K562 (cell line): ENCODE measurements around the gene DNAH3. TPM values are rescaled to one million over a fixed set of nuclear protein-coding genes. Genes with fewer than 3 reads are reported as not detected.

Experiments used
- ATAC-seq: fragments of 200-7000 bp; cut with Tn5 transposase; 3 replicates; pipeline ENCODE4 v1.9.1; 2020; ENCODE audit warnings: moderate library complexity
- BruUV-seq: library from RNA; stranded (reverse); fragments of 400-500 nt; replicated peaks from 2 replicates; lab custom pipeline; 2021; lab: Mats Ljungman, UMichigan
- CTCF ChIA-PET: fragments of 300-600 bp; formaldehyde crosslinking; extraction: SDS; loops from one replicate; lab custom pipeline; 2021; ENCODE audit warnings: low intra/inter-chr PET ratio; lab: Yijun Ruan, JAX
- POLR2A ChIA-PET: fragments of 300-600, 350-650 bp; sonication (Branson Sonifier 250); formaldehyde crosslinking; extraction: SDS; loops from one replicate; lab custom pipeline; 2021; ENCODE audit warnings: antibody characterized with exemption, inconsistent platforms; lab: Yijun Ruan, JAX
- DNase-seq, 4 experiments: peaks; one replicate each; pipeline versions ENCODE4 v3.0.0 to v3.0.0-alpha.2; 2011 to 2018; ENCODE audit warnings: low spot score in 3 of 4, mixed read lengths in 3 of 4; ENCODE audit errors: extremely low read depth in 1 of 4
- FAIRE-seq: peaks from 2 replicates; lab custom pipeline; 2011; peaks lifted over from hg19 to GRCh38; lab: Jason Lieb, UNC
- H2AFZ ChIP-seq: 2 replicates; pipeline ENCODE4 v1.6.0; 2011; ENCODE audit warnings: low read depth, low read length, control low read depth, inconsistent platforms
- H3K27ac ChIP-seq: fragments of 200-600 bp; 3 replicates; pipeline ENCODE4 v1.8.0; 2011; ENCODE audit warnings: low read depth, mild to moderate bottlenecking, control low read depth, inconsistent platforms, low read length, moderate library complexity, mixed read lengths; ENCODE audit errors: extremely low read depth
- H3K27me3 ChIP-seq, 2 experiments: fragments of 300-600 bp in 1 of 2; 2 replicates in 1 of 2; 3 replicates in 1 of 2; pipeline versions ENCODE4 v1.6.0 to v1.8.0; 2011; ENCODE audit warnings: inconsistent platforms in 2 of 2, low read length in 2 of 2, mild to moderate bottlenecking in 1 of 2, mixed read lengths in 1 of 2, moderate library complexity in 1 of 2; ENCODE audit not compliant: control insufficient read depth in 2 of 2, insufficient read depth in 2 of 2
- H3K36me3 ChIP-seq: fragments of 300-600 bp; 3 replicates; pipeline ENCODE4 v1.8.0; 2011; ENCODE audit warnings: mild to moderate bottlenecking, low read length, inconsistent platforms; ENCODE audit not compliant: control insufficient read depth, insufficient read depth
- H3K4me1 ChIP-seq, 2 experiments: fragments of 200-600 bp in 1 of 2; replicated peaks in 1 of 2; 2 replicates in 1 of 2; 3 replicates in 1 of 2; pipeline versions ENCODE4 v1.5.1 to v1.8.0; 2011; ENCODE audit warnings: inconsistent platforms in 2 of 2, low read length in 2 of 2, mild to moderate bottlenecking in 1 of 2, mixed read lengths in 1 of 2, moderate library complexity in 1 of 2; ENCODE audit not compliant: control insufficient read depth in 2 of 2, insufficient read depth in 2 of 2
- H3K4me2 ChIP-seq: 2 replicates; pipeline ENCODE4 v1.6.1; 2011; ENCODE audit warnings: low read length, control low read depth, inconsistent platforms, mixed read lengths; ENCODE audit not compliant: insufficient read depth
- H3K4me3 ChIP-seq: fragments of 200-600 bp; sonication (generic), shearing (Covaris generic); 2 replicates; pipeline ENCODE4 v1.5.1; 2016; ENCODE audit warnings: control low read depth, inconsistent platforms
- H3K79me2 ChIP-seq: fragments of 200-600 bp; 3 replicates; pipeline ENCODE4 v1.8.0; 2011; ENCODE audit warnings: low read length, inconsistent platforms; ENCODE audit not compliant: control insufficient read depth, insufficient read depth
- H3K9ac ChIP-seq, 2 experiments: 2 replicates each; pipeline versions ENCODE4 v1.6.0 to v1.6.1; 2011; ENCODE audit warnings: low read depth in 2 of 2, low read length in 2 of 2, control low read depth in 1 of 2, inconsistent platforms in 1 of 2, mild to moderate bottlenecking in 1 of 2, mixed read lengths in 1 of 2; ENCODE audit not compliant: insufficient read depth in 1 of 2
- H3K9me1 ChIP-seq: one replicate; pipeline ENCODE4 v1.6.0; 2011; ENCODE audit warnings: inconsistent platforms, mild to moderate bottlenecking, low read length, moderate library complexity; ENCODE audit not compliant: control insufficient read depth, insufficient read depth
- H3K9me3 ChIP-seq: replicated peaks from 2 replicates; pipeline ENCODE4 v1.5.1; 2011; ENCODE audit warnings: low read depth, low read length, inconsistent platforms; ENCODE audit not compliant: control insufficient read depth, insufficient read depth
- H4K20me1 ChIP-seq: replicated peaks from 2 replicates; pipeline ENCODE4 v1.6.1; 2011; ENCODE audit warnings: low read length, inconsistent platforms, mixed read lengths; ENCODE audit not compliant: control insufficient read depth, insufficient read depth
- ARHGAP35 ChIP-seq: fragments of 450-650 bp; IDR thresholded peaks from 2 replicates; pipeline ENCODE4 v1.6.1; 2018; ENCODE audit not compliant: partially characterized antibody
- CCAR2 ChIP-seq: fragments of 200-400 bp; formaldehyde crosslinking; IDR thresholded peaks from 2 replicates; pipeline ENCODE4 v1.6.1; 2017; ENCODE audit warnings: mild to moderate bottlenecking, low read depth, low read length
- E2F8 ChIP-seq: fragments of 450-650 bp; IDR thresholded peaks from 2 replicates; pipeline ENCODE4 v1.7.1; 2018; ENCODE audit warnings: mild to moderate bottlenecking, low read depth; ENCODE audit not compliant: partially characterized antibody
- NFE2L1 ChIP-seq: fragments of 450-650 bp; IDR thresholded peaks from 2 replicates; pipeline ENCODE4 v1.6.1; 2016; ENCODE audit warnings: missing genetic modification characterization, low read depth, mild to moderate bottlenecking, missing compliant biosample characterization, moderate library complexity, borderline replicate concordance
- PTRF ChIP-seq: fragments of 450-650 bp; IDR thresholded peaks from 2 replicates; pipeline ENCODE4 v1.6.1; 2016; ENCODE audit warnings: mild to moderate bottlenecking, missing genetic modification characterization, missing compliant biosample characterization
- RBM14 ChIP-seq: fragments of 200-400 bp; formaldehyde crosslinking; IDR thresholded peaks from 2 replicates; pipeline ENCODE4 v1.6.1; 2018; ENCODE audit warnings: low read depth, mild to moderate bottlenecking, low read length, moderate library complexity, borderline replicate concordance; ENCODE audit not compliant: insufficient read depth
- RBM17 ChIP-seq: fragments of 200-400 bp; formaldehyde crosslinking; IDR thresholded peaks from 2 replicates; pipeline ENCODE4 v1.6.1; 2017; ENCODE audit warnings: low read depth, mild to moderate bottlenecking, low read length, borderline replicate concordance
- SRSF7 ChIP-seq: fragments of 200-400 bp; formaldehyde crosslinking; optimal IDR thresholded peaks from 2 replicates; pipeline ENCODE3; 2017; ENCODE audit warnings: mild to moderate bottlenecking, low read depth, low read length
- ZFPM2 ChIP-seq: fragments of 250-450 bp; sonication (Bioruptor Pico); IDR thresholded peaks from 2 replicates; pipeline ENCODE4 v1.5.1; 2022; ENCODE audit warnings: mild to moderate bottlenecking
- ZNF277 ChIP-seq: fragments of 250-450 bp; sonication (Bioruptor Pico); IDR thresholded peaks from 2 replicates; pipeline ENCODE4 v1.8.0; 2022; ENCODE audit warnings: inconsistent platforms, mild to moderate bottlenecking, moderate library complexity, borderline replicate concordance
- ZNF347 ChIP-seq: fragments of 450-650 bp; formaldehyde crosslinking; IDR thresholded peaks from 2 replicates; pipeline ENCODE4 v1.4.0; 2020; ENCODE audit warnings: low read depth, mild to moderate bottlenecking, moderate library complexity
- ZNF696 ChIP-seq: fragments of 250-450 bp; sonication (Bioruptor Pico); conservative IDR thresholded peaks from 2 replicates; pipeline ENCODE4 v1.4.0; 2020; ENCODE audit warnings: mild to moderate bottlenecking, moderate library complexity
- WGBS: fragments of 100-300 bp; shearing (Covaris generic); methylation state at CpG from one replicate; pipeline ENCODE4 v1.1.6; 2016; ENCODE audit warnings: low coverage, mixed read lengths; ENCODE audit not compliant: insufficient coverage; ENCODE audit errors: missing lambda C conversion rate; 5-methylcytosine and 5-hydroxymethylcytosine counted together
- in situ Hi-C: fragments of 300-500 bp; cut with MboI; formaldehyde crosslinking; loops from 4 replicates; pipeline ENCODE4 v1.15.0; 2018; ENCODE audit warnings: inconsistent platforms, mixed read lengths
- intact Hi-C: fragments of 100-400 bp; cut with micrococcal nuclease; formaldehyde crosslinking; loops from 2 replicates; pipeline ENCODE4 v1.14.2; 2022
- polyA plus RNA-seq, 8 experiments: library from polyadenylated mRNA; depleted of rRNA in 4 of 8; stranded (reverse) in 5 of 8; unstranded in 3 of 8; fragments of >200 nt; fragmentation: Nextera tagmentation in 2 of 8; fragmentation: Illumina TruSeq in 1 of 8; extraction: Ambion mirVana in 2 of 8; extraction: Trizol in 1 of 8; gene quantifications; 2 replicates each; pipeline versions ENCODE4 v1.2.1 to v1.2.3, GENCODE V29; 2011 to 2014; ENCODE audit warnings: inconsistent platforms in 1 of 8, missing spikeins in 1 of 8
- total RNA-seq, 7 experiments: library from RNA; depleted of rRNA in 6 of 7; stranded (reverse); fragments of >200 nt in 6 of 7; fragmentation: Illumina TruSeq in 2 of 7; extraction: Trizol in 2 of 7; gene quantifications; 2 replicates each; pipeline versions ENCODE4 v1.2.1 to v1.2.3, GENCODE V29; 2011 to 2021; ENCODE audit warnings: low replicate concordance in 1 of 7
- TF ChIP-seq, protein P1 (sequence below): fragments of 250-450 bp; sonication (Bioruptor Pico); IDR thresholded peaks from 2 replicates; pipeline ENCODE4 v1.5.0; 2021; ENCODE audit warnings: mild to moderate bottlenecking, moderate library complexity
- TF ChIP-seq, protein P2 (sequence below): fragments of 450-650 bp; IDR thresholded peaks from 2 replicates; pipeline ENCODE4 v1.6.1; 2016; ENCODE audit warnings: antibody characterized with exemption

DNAH3 gene
- total and polyA plus RNA-seq, 9 of the 15 experiments (the other 6 are each of a cell fraction or from before 2014, with no cell fraction given): 0.32 to 0.84 (median 0.44) TPM

DNA sequence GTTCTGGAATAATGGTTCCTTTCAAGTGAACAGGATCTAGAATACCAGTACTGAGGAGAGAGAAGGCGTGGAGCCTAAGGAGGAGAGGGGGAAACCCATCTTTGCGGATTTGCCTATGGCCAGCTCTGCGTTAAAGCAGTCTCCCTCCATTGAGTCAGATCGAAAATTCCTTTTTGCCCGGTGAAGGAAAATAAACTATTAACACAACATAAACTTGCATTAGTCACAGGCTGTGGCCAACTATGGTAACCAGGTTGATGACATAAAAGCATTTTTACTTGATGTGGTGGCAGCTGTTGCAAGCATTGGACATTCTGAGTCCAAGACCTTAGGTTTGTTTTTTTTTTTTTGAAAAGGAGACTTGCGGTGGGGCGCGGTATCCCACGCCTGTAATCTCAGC is 16.7 kb upstream of the DNAH3 start:
- Histone ChIP-seq H3K9me1 (peaks cover 3% of the 10 kb centered on the region), H3K36me3 (peaks cover 28% of the 10 kb centered on the region), H3K9me3 (no peaks in the 10 kb centered on the region), H3K27me3 (no peaks in the 10 kb centered on the region), H3K4me2 (no peak overlapping the region), H3K9ac (no peak overlapping the region), H3K4me3 (no peak overlapping the region), H3K27ac (no peak overlapping the region), H4K20me1 (no peaks in the 10 kb centered on the region), H3K4me1 (peaks cover 0 to 7% of the 10 kb centered on the region in 2 experiments; a peak in 2 of 5 replicates), H2AFZ (no peak overlapping the region), H3K79me2 (no peaks in the 10 kb centered on the region)
- BruUV-seq: no TSS peak
- intact Hi-C loops: no loop called here
- FAIRE-seq (no peak), ATAC-seq (no peak), DNase-seq (no peak)
- 92% methylated on average over 5 of the region's 9 CpGs for WGBS
- in situ Hi-C loops: no loop called here
- POLR2A ChIA-PET: no interaction called here
- CTCF ChIA-PET: no interaction called here
- TF ChIP-seq ZFPM2: no peak
- no peak for TF ChIP-seq RBM14
- TF ChIP-seq PTRF (tag): no peak
- TF ChIP-seq, protein P1, sequence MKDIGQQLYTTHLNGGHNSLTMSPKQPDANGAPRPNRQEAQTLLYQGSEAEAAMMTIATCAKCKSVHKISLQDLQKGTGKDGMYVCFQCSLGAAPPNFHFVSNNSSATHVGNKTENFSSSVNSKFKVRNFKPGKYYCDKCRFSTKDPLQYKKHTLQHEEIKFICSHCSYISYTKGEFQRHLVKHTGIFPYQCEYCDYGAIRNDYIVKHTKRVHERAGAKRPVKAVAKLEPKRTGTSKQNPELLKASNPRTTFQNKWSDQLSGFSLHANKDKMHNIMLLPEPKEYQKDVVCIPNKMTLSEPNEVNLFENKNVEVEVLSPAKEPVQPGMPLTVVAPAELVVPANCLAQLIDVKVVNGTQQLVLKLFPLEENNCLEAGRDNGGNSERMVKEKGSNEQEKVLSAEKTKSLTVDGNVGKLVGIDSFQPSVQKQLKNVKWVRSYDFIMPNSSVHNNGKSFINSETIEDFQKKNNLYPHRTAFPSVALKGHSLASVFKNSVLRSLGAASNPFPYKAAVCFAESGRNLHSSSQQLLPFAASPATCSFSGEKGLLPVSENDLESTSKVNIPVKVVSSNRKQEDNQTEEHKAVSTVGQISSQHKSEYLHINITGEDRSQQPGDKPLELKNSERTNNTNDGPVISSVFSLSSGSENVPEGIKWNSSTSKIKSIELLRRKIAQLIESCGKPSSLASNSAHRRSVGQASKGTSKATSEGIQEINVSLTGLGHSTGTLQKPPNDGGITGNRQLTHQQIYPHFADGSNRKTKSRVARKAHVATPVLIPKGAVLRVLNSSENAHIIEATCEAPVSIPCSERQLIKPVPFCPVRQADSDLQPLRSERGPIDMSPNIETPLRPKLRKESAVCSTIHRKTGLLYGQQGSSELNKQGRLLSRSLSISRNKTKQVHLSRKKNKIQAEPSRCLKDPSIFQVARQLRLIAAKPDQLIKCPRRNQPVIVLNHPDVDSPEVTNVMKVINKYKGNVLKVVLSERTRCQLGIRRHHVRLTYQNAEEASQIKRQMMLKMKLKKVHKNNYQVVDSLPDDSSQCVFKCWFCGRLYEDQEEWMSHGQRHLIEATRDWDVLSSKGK (CRISPR knock-in tag): no peak
- TF ChIP-seq RBM17: no peak
- TF ChIP-seq ZNF347 (CRISPR knock-in tag): no peak
- TF ChIP-seq ZNF696: no peak
- TF ChIP-seq E2F8: no peak
- no peak for TF ChIP-seq ARHGAP35
- TF ChIP-seq, protein P2, sequence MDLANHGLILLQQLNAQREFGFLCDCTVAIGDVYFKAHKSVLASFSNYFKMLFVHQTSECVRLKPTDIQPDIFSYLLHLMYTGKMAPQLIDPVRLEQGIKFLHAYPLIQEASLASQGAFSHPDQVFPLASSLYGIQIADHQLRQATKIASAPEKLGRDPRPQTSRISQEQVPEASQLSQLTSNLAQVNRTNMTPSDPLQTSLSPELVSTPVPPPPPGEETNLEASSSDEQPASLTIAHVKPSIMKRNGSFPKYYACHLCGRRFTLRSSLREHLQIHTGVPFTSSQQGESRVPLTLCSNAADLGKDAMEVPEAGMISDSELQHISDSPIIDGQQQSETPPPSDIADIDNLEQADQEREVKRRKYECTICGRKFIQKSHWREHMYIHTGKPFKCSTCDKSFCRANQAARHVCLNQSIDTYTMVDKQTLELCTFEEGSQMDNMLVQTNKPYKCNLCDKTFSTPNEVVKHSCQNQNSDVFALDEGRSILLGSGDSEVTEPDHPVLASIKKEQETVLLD: no peak
- no peak for TF ChIP-seq CCAR2
- TF ChIP-seq SRSF7: no peak
- no peak for TF ChIP-seq NFE2L1
- no peak for TF ChIP-seq ZNF277 (CRISPR knock-in tag)
